ENCODE measurements around the gene TCF7L1.

GRCh38 chr2:85324639-85325465, 191.7 kb downstream of the TCF7L1 start:
- TF ChIP-seq CTCF (IDR thresholded peaks at IDR 0.05; ENCODE audit: low read length) (no peak), EZH2 (optimal IDR thresholded peaks at IDR 0.05; ENCODE audit: low read depth, low read length) (no peak), EZH2phosphoT487 (IDR thresholded peaks at IDR 0.05; ENCODE audit: low read length) (no peak)

Measured in MM.1S (cell line).